ENCODE results near the gene PGAM2. TPM values are rescaled to one million over a fixed set of nuclear protein-coding genes. Genes with fewer than 3 reads are reported as not detected.

PGAM2 gene
- total and polyA plus RNA-seq, 8 donors: 0.92 to 5.8 (median 3.7) TPM; not detected in 4

- Histone ChIP-seq H3K4me3 (no peak overlapping the region), H3K9me3 (no peaks in the 10 kb centered on the region), H3K36me3 (peaks cover 55 to 84% (median 82%) of the 10 kb centered on the region in 4 donors), H3K27me3 (no peaks in the 10 kb centered on the region), H3K4me1 (peaks cover 6 to 11% (median 10%) of the 10 kb centered on the region in 4 donors), H3K27ac (no peak overlapping the region)
- WGBS, 5 donors: 87 to 94% (median 90%) methylated on average over 13 to 14 of the region's 14 CpGs
- no peak for DNase-seq
- intact Hi-C loops (cut with DNase I; ENCODE audit: low total_unique reads): no loop called here
- TF ChIP-seq EP300 (IDR thresholded peaks at IDR 0.05) (no peak), POLR2A (IDR thresholded peaks at IDR 0.05) (no peak), POLR2AphosphoS5 (IDR thresholded peaks at IDR 0.05) (no peak)
- TF ChIP-seq, protein P1, sequence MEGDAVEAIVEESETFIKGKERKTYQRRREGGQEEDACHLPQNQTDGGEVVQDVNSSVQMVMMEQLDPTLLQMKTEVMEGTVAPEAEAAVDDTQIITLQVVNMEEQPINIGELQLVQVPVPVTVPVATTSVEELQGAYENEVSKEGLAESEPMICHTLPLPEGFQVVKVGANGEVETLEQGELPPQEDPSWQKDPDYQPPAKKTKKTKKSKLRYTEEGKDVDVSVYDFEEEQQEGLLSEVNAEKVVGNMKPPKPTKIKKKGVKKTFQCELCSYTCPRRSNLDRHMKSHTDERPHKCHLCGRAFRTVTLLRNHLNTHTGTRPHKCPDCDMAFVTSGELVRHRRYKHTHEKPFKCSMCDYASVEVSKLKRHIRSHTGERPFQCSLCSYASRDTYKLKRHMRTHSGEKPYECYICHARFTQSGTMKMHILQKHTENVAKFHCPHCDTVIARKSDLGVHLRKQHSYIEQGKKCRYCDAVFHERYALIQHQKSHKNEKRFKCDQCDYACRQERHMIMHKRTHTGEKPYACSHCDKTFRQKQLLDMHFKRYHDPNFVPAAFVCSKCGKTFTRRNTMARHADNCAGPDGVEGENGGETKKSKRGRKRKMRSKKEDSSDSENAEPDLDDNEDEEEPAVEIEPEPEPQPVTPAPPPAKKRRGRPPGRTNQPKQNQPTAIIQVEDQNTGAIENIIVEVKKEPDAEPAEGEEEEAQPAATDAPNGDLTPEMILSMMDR (IDR thresholded peaks at IDR 0.05): no peak
Measured at GRCh38 chr7:44059219-44060090, 5.9 kb downstream of the PGAM2 start.

GRCh38 chr7:44058759-44059218 is 6.6 kb downstream of the PGAM2 start:
- WGBS, 5 donors: 87 to 94% (median 92%) methylated on average over 7 of the region's 7 CpGs
- no peaks in the 10 kb centered on the region for H3K9me3 ChIP-seq
- no peak overlapping the region for H3K4me3 ChIP-seq
- DNase-seq: no peak
- no peaks in the 10 kb centered on the region for H3K27me3 ChIP-seq
- H3K27ac ChIP-seq: no peak overlapping the region
- intact Hi-C loops (cut with DNase I; ENCODE audit: low total_unique reads): no loop called here
- TF ChIP-seq, protein P1 (IDR thresholded peaks at IDR 0.05): no peak
- TF ChIP-seq EP300 (IDR thresholded peaks at IDR 0.05): no peak
- TF ChIP-seq POLR2AphosphoS5 (IDR thresholded peaks at IDR 0.05): no peak
- peaks cover 55 to 91% (median 89%) of the 10 kb centered on the region in 4 donors for H3K36me3 ChIP-seq
- peaks cover 3 to 4% (median 3%) of the 10 kb centered on the region in 4 donors for H3K4me1 ChIP-seq

- 86 to 94% (median 90%) methylated on average over 24 to 30 of the region's 30 CpGs for WGBS, 5 donors
- no peak for DNase-seq
- Histone ChIP-seq H3K27me3 (no peaks in the 10 kb centered on the region), H3K4me3 (no peak overlapping the region), H3K4me1 (no peaks in the 10 kb centered on the region), H3K27ac (no peak overlapping the region), H3K36me3 (peaks cover 57 to 98% (median 95%) of the 10 kb centered on the region in 4 donors), H3K9me3 (no peaks in the 10 kb centered on the region)
- intact Hi-C loops (cut with DNase I; ENCODE audit: low total_unique reads): no loop called here
- TF ChIP-seq EP300 (IDR thresholded peaks at IDR 0.05): no peak
- TF ChIP-seq, protein P1 (IDR thresholded peaks at IDR 0.05): no peak
- no peak for TF ChIP-seq POLR2A (IDR thresholded peaks at IDR 0.05)
- no peak for TF ChIP-seq POLR2AphosphoS5 (IDR thresholded peaks at IDR 0.05)
Measured at GRCh38 chr7:44057849-44058758, 7.3 kb downstream of the PGAM2 start.

- no peak overlapping the region for H3K27ac ChIP-seq
- DNase-seq: no peak
- H3K9me3 ChIP-seq: no peaks in the 10 kb centered on the region
- no peak overlapping the region for H3K4me3 ChIP-seq
- H3K36me3 ChIP-seq: peaks cover 65 to 100% (median 99%) of the 10 kb centered on the region in 4 donors
- TF ChIP-seq, protein P1 (IDR thresholded peaks at IDR 0.05): no peak
- TF ChIP-seq EP300 (IDR thresholded peaks at IDR 0.05): no peak
- no peak for TF ChIP-seq POLR2AphosphoS5 (IDR thresholded peaks at IDR 0.05)
- no peak for TF ChIP-seq POLR2A (IDR thresholded peaks at IDR 0.05)
- 92 to 96% (median 94%) methylated on average over 3 to 11 of the region's 11 CpGs for WGBS, 5 donors
- no peaks in the 10 kb centered on the region for H3K4me1 ChIP-seq
- no peaks in the 10 kb centered on the region for H3K27me3 ChIP-seq
- intact Hi-C loops (cut with DNase I; ENCODE audit: low total_unique reads): no loop called here
Measured at GRCh38 chr7:44057181-44057848, 8.1 kb downstream of the PGAM2 start.
